ENCODE data around the gene ARHGEF37.

ARHGEF37 gene

DNA sequence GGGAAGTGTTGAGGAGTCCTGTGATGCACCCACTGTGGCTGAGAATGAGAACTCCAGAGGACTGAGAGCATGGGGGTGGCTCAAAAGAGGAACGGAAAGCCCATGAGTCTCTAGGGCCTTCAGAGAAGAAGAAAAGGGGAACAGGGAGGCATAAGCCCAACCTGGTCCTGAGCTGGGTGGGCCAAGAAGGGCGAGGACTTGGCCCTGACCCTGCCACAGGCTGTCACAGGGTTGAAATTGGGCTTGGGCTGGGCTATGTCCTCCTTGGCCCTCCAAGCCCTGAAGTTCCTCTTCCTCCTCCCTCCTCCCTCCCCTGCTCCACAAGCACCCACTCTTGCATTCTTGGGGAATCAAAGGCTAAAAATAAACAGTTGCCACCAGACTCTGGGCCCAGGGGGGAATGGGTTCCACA lies 99.5 kb downstream of the ARHGEF37 start:
- DNase-seq = no peak

DNA sequence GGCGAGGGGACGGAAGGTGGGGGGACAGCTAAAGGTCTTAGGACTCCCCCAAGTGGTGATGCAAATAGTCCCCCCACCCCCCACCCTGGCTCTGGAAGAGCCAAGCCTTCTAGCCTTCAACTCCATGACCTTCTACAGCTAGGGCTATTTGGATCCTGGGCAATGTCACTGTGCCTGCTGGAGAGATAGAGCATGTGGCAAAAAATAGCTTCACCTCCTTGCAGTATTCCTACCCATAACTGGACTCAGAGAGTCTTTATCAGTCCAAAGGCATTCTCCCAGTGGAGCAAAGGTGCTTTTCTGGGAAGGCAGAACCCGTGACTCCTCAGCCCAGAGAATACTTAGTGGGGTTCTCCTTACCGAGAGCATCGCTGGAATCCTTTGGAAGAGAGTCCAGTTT lies 100.0 kb downstream of the ARHGEF37 start:
- no peak for DNase-seq

DNA sequence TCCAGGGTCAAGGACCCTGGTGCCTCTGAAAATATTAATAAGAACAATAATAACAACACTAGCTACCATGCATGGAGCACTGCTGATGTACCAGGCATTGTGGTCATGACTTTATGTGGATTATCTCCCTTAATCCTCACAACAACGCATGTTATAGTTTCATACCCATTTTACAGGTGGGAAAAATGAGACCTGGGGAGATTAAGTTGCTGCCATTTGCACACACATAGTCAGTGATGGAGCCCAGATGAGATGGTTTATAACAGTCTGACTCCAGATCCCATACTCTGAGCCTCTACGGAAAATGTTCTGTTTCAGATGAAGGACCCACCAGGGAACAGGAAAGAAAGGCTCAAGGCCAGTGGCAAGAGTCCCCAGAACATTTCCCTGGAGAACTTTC lies 100.6 kb downstream of the ARHGEF37 start:
- DNase-seq = no peak

DNA sequence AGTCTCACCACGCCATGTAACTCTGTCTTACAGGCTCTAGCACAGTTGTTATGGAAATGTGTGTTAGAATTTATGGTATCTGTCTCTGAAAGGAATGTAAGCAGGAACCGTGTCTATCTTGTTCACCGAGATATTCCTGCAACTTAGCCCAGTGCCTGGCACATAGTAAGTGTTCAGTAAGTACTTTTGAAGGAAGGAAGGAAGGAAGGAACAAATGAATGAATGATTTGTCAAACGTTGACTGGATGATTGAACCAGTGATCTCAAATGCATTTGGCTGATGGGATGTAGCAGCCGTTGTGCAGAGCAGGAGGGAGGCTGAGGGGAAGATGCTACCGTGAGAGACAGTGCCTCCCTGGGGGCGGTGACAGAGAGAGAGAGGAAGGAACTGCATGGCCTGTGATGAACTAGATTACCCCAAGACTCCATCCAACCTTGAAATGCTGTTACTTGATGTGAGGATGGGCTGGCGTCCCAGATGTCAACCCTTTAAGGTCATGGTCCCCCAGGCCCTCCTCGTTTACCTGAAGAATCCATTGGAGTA lies 101.3 kb downstream of the ARHGEF37 start:
- no peak for DNase-seq

DNA sequence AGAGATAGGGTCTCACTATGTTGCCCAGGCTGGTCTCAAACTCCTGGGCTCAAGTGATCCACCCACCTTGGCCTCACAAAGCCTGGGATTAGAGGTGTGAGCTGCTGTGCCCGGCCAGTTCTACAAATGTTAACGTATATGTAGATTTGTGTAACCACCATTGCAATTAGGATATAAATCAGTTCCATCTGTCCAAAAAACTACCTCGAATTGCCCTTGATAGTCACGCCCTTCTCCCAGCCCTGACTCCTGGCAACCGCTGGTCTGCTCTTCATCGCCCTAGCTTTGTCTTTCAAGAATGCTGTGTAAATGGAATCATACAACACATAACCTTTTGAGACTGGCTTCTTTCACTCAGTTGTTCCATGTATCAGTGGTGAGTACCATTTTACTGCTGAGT lies 102.7 kb downstream of the ARHGEF37 start:
- no peak for DNase-seq

DNA sequence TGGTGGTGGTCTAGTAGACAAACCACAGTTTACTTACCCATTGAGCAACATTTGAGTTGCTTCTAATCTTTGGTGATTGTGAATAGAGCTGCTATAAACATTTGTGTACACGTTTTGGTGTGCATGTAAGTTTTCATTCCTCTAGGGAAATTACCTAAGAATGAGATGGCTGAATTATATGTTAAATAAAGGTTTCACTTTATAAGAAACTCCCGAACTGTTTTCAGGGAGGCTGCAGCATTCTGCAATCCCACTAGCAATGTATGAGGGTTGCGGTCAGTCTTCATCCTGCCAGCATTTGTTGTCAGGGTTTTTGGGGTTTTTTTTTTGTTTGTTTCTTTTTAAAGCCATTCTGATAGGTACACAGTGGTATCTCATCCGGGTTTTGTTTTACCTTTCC lies 103.1 kb downstream of the ARHGEF37 start:
- DNase-seq = no peak

All from NCI-H82 (cell line).